Hippocampal formation (tissue), 2 donors: ENCODE measurements around the gene OR2T6.
"Not testable (repeated sequence)": the region's sequence is repeated elsewhere in the genome, so short reads cannot be mapped to it uniquely, and the experiment has no call there.

Experiments
- DNase-seq, 2 donors: peaks; one replicate each; lab custom pipeline; 2025; lab: John Stamatoyannopoulos, UW

The OR2T6 gene

GRCh38 chr1:248375446-248375845 lies at the start of gene OR2T6:
Gene OR2T6, plus strand, starts transcription at chr1:248375746. Its CDS starts 11,863 bp downstream, at chr1:248387609.
- DNase-seq, result no peak

GRCh38 chr1:248343451-248343850 lies 32.1 kb upstream of the OR2T6 start:
- no peak for DNase-seq

- DNase-seq, result no peak
Observed at GRCh38 chr1:248348475-248348874, 27.1 kb upstream of the OR2T6 start, which contains the start of gene OR14C36. Gene OR14C36, plus strand, starts transcription at chr1:248348775. Its CDS starts 0 bp downstream, at chr1:248348775.

GRCh38 chr1:248359415-248359814 lies 16.1 kb upstream of the OR2T6 start:
- DNase-seq, result peak in 1 of 2 donors; percentile 8

- DNase-seq, result peak in 1 of 2 donors; percentile 76
Observed at GRCh38 chr1:248361121-248361715, 14.3 kb upstream of the OR2T6 start, which contains the start of gene OR2T4. Gene OR2T4, plus strand, starts transcription at chr1:248361665. Its CDS starts 0 bp downstream, at chr1:248361665.

GRCh38 chr1:248366609-248367008 lies 8.9 kb upstream of the OR2T6 start:
- DNase-seq, result no peak

GRCh38 chr1:248372394-248372793 lies 3.2 kb upstream of the OR2T6 start:
- no peak for DNase-seq

- no peak for DNase-seq
Observed at GRCh38 chr1:248373761-248374160, 1.8 kb upstream of the OR2T6 start.

GRCh38 chr1:248376916-248377315 lies 1.4 kb downstream of the OR2T6 start:
- no peak for DNase-seq

- DNase-seq, result no peak
Observed at GRCh38 chr1:248380854-248381253, 5.3 kb downstream of the OR2T6 start.

GRCh38 chr1:248388426-248388825 lies 12.9 kb downstream of the OR2T6 start:
- no peak for DNase-seq

- DNase-seq, result no peak
Observed at GRCh38 chr1:248393050-248393449, 17.5 kb downstream of the OR2T6 start.

- DNase-seq, result no peak
Observed at GRCh38 chr1:248402748-248403147, 27.2 kb downstream of the OR2T6 start, which contains the start of gene OR2T1. Gene OR2T1, plus strand, starts transcription at chr1:248403048. Its CDS starts 3,100 bp downstream, at chr1:248406148.

- DNase-seq, result no peak
Observed at GRCh38 chr1:248404024-248404423, 28.5 kb downstream of the OR2T6 start.

- no peak for DNase-seq
Observed at GRCh38 chr1:248406721-248407692, 31.5 kb downstream of the OR2T6 start.

GRCh38 chr1:248416226-248416625 lies 40.7 kb downstream of the OR2T6 start:
- DNase-seq, result no peak

- no peak for DNase-seq
Observed at GRCh38 chr1:248417854-248418253, 42.3 kb downstream of the OR2T6 start.

- DNase-seq, result no peak
Observed at GRCh38 chr1:248421384-248421783, 45.8 kb downstream of the OR2T6 start.

GRCh38 chr1:248427526-248428191 lies 52.1 kb downstream of the OR2T6 start:
- DNase-seq, result not testable (repeated sequence)

- not testable (repeated sequence) for DNase-seq
Observed at GRCh38 chr1:248428192-248428533, 52.6 kb downstream of the OR2T6 start.

- DNase-seq, result not testable (repeated sequence)
Observed at GRCh38 chr1:248431683-248432082, 56.1 kb downstream of the OR2T6 start.

- DNase-seq, result not testable (repeated sequence)
Observed at GRCh38 chr1:248432201-248432600, 56.7 kb downstream of the OR2T6 start.
